ENCODE data around the gene KCNMA1. TPM values are rescaled to one million over a fixed set of nuclear protein-coding genes. Genes with fewer than 3 reads are reported as not detected.
A peak's percentile ranks its signal among the peaks of the same experiment; 100 is the strongest.

Gene KCNMA1
- total RNA-seq, 2 donors from 2014 or later: 29.1 to 37.9 TPM

DNA sequence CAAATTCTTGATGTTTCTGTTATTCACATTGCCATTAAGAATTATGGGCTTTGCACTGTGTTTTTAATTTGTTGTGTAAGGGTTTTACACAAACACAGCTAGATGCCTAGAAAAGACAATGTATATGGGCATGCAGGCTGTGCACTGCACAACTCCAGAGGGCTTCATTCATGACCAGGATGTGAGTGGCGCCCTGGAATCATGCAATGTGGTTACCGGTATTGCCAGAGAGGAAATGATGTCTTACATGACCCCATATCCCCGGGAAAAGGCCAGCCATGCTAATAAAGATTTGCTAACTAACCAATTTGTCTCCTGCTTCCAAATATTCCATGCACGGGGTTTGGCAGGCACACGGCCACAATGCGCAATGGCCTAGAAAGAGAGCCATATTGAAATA lies 16.9 kb downstream of the KCNMA1 start:
- Histone ChIP-seq H3K9me3 (no peaks in the 10 kb centered on the region), H3K4me1 (replicated peaks) (no peaks in the 10 kb centered on the region), H3K27ac (no peak overlapping the region), H3K4me3 (no peak overlapping the region), H3K36me3 (no peaks in the 10 kb centered on the region), H3K27me3 (replicated peaks; ENCODE audit: insufficient read depth) (no peaks in the 10 kb centered on the region)
- TF ChIP-seq, protein P1, sequence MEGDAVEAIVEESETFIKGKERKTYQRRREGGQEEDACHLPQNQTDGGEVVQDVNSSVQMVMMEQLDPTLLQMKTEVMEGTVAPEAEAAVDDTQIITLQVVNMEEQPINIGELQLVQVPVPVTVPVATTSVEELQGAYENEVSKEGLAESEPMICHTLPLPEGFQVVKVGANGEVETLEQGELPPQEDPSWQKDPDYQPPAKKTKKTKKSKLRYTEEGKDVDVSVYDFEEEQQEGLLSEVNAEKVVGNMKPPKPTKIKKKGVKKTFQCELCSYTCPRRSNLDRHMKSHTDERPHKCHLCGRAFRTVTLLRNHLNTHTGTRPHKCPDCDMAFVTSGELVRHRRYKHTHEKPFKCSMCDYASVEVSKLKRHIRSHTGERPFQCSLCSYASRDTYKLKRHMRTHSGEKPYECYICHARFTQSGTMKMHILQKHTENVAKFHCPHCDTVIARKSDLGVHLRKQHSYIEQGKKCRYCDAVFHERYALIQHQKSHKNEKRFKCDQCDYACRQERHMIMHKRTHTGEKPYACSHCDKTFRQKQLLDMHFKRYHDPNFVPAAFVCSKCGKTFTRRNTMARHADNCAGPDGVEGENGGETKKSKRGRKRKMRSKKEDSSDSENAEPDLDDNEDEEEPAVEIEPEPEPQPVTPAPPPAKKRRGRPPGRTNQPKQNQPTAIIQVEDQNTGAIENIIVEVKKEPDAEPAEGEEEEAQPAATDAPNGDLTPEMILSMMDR (IDR thresholded peaks at IDR 0.05): no peak
- TF ChIP-seq POLR2A (IDR thresholded peaks at IDR 0.05) (no peak), POLR2AphosphoS5 (IDR thresholded peaks at IDR 0.05) (no peak)
- WGBS: 81% methylated on average over 6 of the region's 6 CpGs
- DNase-seq (ENCODE audit: low spot score): no peak
- intact Hi-C loops (cut with DNase I): no loop called here

DNA sequence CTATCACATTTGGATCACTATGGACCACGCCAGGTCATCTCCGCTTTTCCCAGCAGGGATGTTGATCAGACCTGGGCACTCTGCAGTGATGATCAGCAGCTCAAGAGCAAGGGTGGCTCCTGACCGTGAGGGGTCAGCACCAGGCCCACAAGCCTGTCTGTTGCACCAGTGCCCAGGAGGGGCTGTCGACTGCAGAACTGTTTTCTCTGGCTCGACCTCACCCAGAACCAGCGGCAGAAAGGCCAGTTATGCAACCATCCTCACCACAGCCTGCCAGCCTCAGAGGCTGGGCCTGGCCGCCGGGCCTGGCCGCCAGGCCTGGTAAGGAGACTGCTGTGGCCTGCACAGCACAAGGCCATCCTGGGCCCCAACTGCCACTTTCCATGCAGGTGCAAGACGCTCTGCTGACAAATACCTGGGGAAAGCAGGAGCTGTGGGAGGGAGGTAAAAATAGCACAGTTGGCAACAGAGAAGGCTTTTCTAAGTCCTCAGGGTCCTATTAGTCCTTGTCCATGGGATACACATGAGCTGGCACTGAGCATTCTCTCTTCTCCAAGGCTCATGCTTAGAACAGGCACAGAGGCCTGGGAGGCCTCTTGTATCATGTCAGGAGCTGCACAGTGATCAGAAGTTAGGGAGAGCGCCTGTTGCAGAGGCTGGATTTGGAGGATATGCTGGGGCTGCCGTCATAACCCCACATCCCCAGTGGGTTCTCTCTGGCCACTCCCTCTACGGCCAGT lies 17.5 kb downstream of the KCNMA1 start:
- no peak for DNase-seq (ENCODE audit: low spot score)
- WGBS: 91% methylated on average over 13 of the region's 13 CpGs
- Histone ChIP-seq H3K27me3 (replicated peaks; ENCODE audit: insufficient read depth) (no peaks in the 10 kb centered on the region), H3K4me3 (no peak overlapping the region), H3K9me3 (no peaks in the 10 kb centered on the region), H3K36me3 (no peaks in the 10 kb centered on the region), H3K4me1 (replicated peaks) (no peaks in the 10 kb centered on the region), H3K27ac (no peak overlapping the region)
- intact Hi-C loops (cut with DNase I): no loop called here
- TF ChIP-seq, protein P1 (IDR thresholded peaks at IDR 0.05): no peak
- TF ChIP-seq POLR2AphosphoS5 (IDR thresholded peaks at IDR 0.05): no peak
- no peak for TF ChIP-seq POLR2A (IDR thresholded peaks at IDR 0.05)

GRCh38 chr10:77618117-77618516 lies 19.5 kb downstream of the KCNMA1 start:
- H3K4me1 ChIP-seq (replicated peaks): peaks cover 13% of the 10 kb centered on the region
- DNase-seq (ENCODE audit: low spot score): no peak
- no peak overlapping the region for H3K27ac ChIP-seq
- WGBS: 77% methylated on average over 4 of the region's 4 CpGs
- no peaks in the 10 kb centered on the region for H3K27me3 ChIP-seq (replicated peaks; ENCODE audit: insufficient read depth)
- intact Hi-C loops (cut with DNase I): no loop called here
- no peaks in the 10 kb centered on the region for H3K36me3 ChIP-seq
- H3K9me3 ChIP-seq: no peaks in the 10 kb centered on the region
- TF ChIP-seq POLR2A (IDR thresholded peaks at IDR 0.05): no peak
- H3K4me3 ChIP-seq: no peak overlapping the region

- DNase-seq (ENCODE audit: low spot score): no peak
Observed at GRCh38 chr10:77616766-77617165, 20.8 kb downstream of the KCNMA1 start.

GRCh38 chr10:77614778-77615625 lies 22.6 kb downstream of the KCNMA1 start:
- WGBS: 63% methylated on average over 6 of the region's 6 CpGs
- Histone ChIP-seq H3K9me3 (no peaks in the 10 kb centered on the region), H3K27ac (peak overlapping the region; percentile 10 to 26), H3K4me1 (replicated peaks) (peaks cover 13% of the 10 kb centered on the region), H3K27me3 (replicated peaks; ENCODE audit: insufficient read depth) (no peaks in the 10 kb centered on the region), H3K36me3 (no peaks in the 10 kb centered on the region), H3K4me3 (no peak overlapping the region)
- no peak for DNase-seq (ENCODE audit: low spot score)
- TF ChIP-seq, protein P1 (IDR thresholded peaks at IDR 0.05): no peak
- TF ChIP-seq POLR2AphosphoS5 (IDR thresholded peaks at IDR 0.05): peak; percentile 14
- no peak for TF ChIP-seq POLR2A (IDR thresholded peaks at IDR 0.05)
- intact Hi-C loops (cut with DNase I): no loop called here

More at GRCh38 chr10:77616766-77617165, 20.8 kb downstream of the KCNMA1 start:
- intact Hi-C loops (cut with DNase I): no loop called here
- H3K36me3 ChIP-seq: no peaks in the 10 kb centered on the region
- 89% methylated on average over 5 of the region's 5 CpGs for WGBS
- peaks cover 13% of the 10 kb centered on the region for H3K4me1 ChIP-seq (replicated peaks)
- H3K9me3 ChIP-seq: no peaks in the 10 kb centered on the region
- no peak overlapping the region for H3K27ac ChIP-seq
- no peak overlapping the region for H3K4me3 ChIP-seq
- no peaks in the 10 kb centered on the region for H3K27me3 ChIP-seq (replicated peaks; ENCODE audit: insufficient read depth)
- no peak for TF ChIP-seq POLR2A (IDR thresholded peaks at IDR 0.05)
- TF ChIP-seq, protein P1 (IDR thresholded peaks at IDR 0.05): no peak
- no peak for TF ChIP-seq POLR2AphosphoS5 (IDR thresholded peaks at IDR 0.05)
